Adrenal gland (tissue), 5 donors: ENCODE measurements around the gene SEPTIN2.

Experiments
- CTCF ChIP-seq, 6 experiments: fragments of 450-650 bp in 4 of 6; fragments of 200-600 bp in 2 of 6; sonication (generic) in 1 of 6; IDR thresholded peaks; 1 replicate in 5 of 6; 2 replicates in 1 of 6; pipeline versions ENCODE4 v1.5.1 to v1.8.0; 2016 to 2021; ENCODE audit warnings: antibody characterized with exemption in 6 of 6, mild to moderate bottlenecking in 2 of 6, moderate library complexity in 1 of 6
- POLR2A ChIP-seq, 2 donors: fragments of 450-650 bp; IDR thresholded peaks; one replicate each; pipeline ENCODE4 v1.6.1; 2017; ENCODE audit warnings: antibody characterized with exemption in 2 of 2, mild to moderate bottlenecking in 2 of 2, moderate library complexity in 1 of 2
- donor health status: DM: no; HTN: no; CAD: no.

GRCh38 chr2:241324775-241325174 lies 9.1 kb downstream of the SEPTIN2 start:
- no peak for TF ChIP-seq CTCF (IDR thresholded peaks at IDR 0.05)
- no peak for TF ChIP-seq POLR2A (IDR thresholded peaks at IDR 0.05)
